GM21825 (cell line): ENCODE results near the gene MAPKAP1.

Source experiments
- ATAC-seq: cut with Tn5 transposase; IDR thresholded peaks from one replicate; pipeline ENCODE4 v1.9.1; 2021; ENCODE audit warnings: mild to moderate bottlenecking, moderate library complexity; ENCODE audit not compliant: unreplicated experiment

Gene MAPKAP1

DNA sequence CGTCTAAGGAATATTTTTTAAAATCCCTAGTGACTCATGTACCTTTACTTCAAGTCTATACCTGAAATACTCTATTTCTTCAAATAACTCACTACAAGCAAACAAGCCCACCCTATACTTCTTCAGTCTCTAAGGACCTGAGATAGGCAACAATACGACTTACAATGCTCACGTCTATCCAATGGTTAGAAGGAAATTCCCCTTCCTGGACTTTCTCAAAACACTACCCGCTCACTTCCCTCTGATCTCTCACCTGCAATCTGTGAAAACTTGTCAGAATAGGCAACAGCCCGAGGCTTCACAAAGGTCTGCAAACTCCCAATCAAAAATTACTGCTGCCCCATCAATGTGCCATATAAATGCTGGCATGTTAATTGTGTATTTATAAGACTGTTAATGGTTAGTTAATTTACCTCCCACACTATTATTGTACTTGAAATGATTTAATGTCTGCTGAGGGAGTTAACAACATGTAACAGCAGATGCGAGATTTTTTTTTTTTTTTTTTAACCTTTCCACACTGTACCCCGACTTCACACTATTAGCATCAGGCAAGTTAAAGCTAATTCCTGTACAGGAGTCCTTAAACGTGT lies 27.3 kb downstream of the MAPKAP1 start:
- ATAC-seq: no peak

DNA sequence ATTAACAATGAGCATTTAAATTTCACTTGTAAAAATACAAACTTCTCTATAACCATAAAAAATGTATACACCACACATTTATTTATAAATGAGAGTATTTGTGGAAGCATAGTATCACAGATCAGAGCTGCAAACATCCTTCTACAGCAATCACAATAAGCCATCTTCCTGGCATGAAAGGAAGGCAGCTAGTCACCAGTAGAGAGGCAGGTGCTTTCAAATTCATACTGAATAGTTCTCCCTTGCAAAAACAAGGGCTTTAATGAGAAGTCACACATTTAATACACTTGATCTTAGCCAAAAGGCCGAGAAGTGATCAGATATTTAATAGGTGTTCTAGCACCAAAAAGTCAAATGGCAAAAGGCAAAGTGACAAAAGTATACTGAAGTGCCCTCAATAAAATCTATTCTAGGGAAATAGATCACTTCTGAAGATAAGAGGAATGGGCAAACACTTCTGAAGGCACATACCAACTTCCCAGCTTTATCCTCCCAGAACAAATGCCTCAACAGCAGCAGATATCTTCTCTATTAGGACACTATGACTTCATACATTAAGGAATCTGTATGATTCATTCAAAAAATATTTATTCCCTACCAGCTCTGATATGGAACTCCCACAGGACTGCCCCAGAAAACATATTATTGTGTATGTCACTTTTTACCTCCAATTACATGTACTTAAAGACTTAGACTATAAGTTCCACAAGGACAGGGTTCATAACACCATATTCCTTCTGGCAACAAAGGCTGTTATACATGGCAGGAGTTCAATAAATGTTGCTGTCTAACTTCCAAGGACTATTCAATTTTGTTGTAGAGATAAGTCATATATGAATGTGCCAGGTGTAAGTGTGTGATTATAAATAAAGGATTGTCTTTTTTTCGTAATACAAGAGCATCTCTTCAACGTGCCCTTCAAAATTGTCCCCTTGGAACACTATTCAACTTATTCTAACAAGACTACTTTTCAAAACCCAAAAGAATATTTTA lies 31.7 kb downstream of the MAPKAP1 start:
- ATAC-seq: no peak

- no peak for ATAC-seq
These were observed 34.1 kb downstream of the MAPKAP1 start for GRCh38 chr9:125672876-125673275.

GRCh38 chr9:125663127-125663526 lies 43.9 kb downstream of the MAPKAP1 start:
- ATAC-seq: no peak

DNA sequence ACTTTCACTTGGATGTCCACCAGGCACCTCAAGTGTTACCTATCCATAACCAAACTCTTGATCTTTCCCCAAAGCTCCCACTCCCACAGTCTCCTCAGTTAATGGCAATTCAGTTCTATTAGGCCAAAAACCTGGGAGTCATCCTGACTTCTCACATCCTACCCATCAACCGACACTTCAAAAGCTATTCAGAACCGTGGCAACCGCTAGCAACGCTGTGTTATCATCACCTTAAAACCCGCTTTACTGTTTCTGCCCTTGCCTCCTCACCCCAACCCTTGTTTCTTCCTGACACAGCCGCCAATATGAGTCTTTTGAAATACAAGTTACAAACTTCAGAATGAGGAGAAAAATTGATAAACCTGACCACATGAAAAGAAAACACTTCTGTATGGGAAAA lies 46.5 kb downstream of the MAPKAP1 start:
- ATAC-seq: no peak

DNA sequence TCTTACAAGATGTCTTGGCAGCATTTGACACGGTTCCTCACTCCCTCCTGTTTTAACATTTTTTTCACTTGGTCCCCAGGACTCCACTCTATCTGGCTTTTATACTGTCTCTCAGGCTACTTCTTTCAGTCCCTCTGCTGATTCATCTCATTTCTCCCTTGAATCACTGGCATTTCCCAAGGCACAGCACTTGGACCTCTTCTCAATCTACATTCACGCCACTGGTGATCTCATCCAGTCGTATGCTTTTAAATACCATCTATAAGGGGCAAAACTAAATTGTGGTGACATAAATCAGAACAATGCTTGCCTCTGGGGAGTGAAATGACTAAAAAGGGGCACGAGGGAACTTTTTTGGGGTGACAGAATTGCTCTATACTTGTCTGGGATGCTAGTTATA lies 47.1 kb downstream of the MAPKAP1 start:
- no peak for ATAC-seq

- ATAC-seq: no peak
These were observed 47.7 kb downstream of the MAPKAP1 start for GRCh38 chr9:125659201-125659840.

- ATAC-seq: no peak
These were observed 50.4 kb downstream of the MAPKAP1 start for GRCh38 chr9:125656560-125656959.

DNA sequence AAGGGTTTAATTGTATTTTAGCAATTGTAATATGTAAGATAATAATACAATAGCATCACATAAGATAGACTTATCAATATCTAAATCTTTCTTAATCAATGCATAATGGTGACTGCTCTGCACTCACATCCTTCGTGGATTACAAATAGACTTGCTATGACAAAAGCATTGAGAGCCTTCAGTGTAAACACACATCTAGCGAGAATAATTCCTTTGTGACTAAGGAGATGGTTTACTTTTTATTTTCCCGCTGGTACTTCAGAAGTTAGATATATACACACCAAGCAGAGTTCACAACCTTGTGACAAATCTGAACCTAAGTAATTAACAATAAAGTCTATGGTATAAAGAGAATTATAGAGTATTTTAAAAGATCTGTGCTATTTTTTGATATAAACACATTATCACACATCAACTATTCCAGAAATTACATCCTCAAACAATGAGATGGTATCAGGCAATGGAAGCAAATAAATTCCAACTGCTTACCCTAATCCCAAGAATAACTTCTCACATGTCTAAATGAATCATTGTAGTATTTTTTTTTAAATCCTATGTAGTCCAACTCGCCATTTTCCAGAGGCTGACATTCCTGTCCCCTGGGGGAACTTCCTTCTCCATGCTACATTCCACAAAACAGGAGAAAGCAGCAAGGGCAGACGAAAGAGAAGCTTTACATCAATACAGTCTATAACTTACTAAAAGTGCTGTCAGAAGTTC lies 51.2 kb downstream of the MAPKAP1 start:
- ATAC-seq: no peak

- ATAC-seq: no peak
These were observed 51.9 kb downstream of the MAPKAP1 start for GRCh38 chr9:125655066-125655633.

GRCh38 chr9:125654121-125654520 lies 52.9 kb downstream of the MAPKAP1 start:
- ATAC-seq: no peak

- no peak for ATAC-seq
These were observed 53.7 kb downstream of the MAPKAP1 start for GRCh38 chr9:125653325-125653724.

DNA sequence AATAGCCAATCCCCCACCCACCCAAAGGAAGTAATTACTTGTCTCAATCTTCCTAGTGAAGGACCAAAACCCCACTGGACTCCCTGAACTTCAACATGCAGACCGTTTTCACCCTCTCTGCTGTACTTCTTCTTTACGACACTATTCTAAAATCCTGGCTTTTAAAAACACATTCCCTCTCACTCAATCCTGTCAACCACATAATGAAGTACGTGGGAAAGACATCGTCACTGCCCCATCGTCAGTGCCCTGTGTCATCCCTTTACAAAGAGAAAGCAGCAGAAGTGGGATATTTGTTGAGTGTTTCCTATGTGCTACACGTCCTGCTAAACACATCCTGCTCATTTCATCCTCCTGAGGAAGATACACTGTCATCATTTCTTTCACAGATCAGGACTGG lies 54.2 kb downstream of the MAPKAP1 start:
- ATAC-seq: no peak

- ATAC-seq: no peak
These were observed 54.8 kb downstream of the MAPKAP1 start for GRCh38 chr9:125652233-125652594.

- ATAC-seq: no peak
These were observed 55.3 kb downstream of the MAPKAP1 start for GRCh38 chr9:125651576-125652232.

GRCh38 chr9:125650271-125650737 lies 56.7 kb downstream of the MAPKAP1 start:
- ATAC-seq: peak; percentile 63

- no peak for ATAC-seq
These were observed 57.2 kb downstream of the MAPKAP1 start for GRCh38 chr9:125649826-125650225.

DNA sequence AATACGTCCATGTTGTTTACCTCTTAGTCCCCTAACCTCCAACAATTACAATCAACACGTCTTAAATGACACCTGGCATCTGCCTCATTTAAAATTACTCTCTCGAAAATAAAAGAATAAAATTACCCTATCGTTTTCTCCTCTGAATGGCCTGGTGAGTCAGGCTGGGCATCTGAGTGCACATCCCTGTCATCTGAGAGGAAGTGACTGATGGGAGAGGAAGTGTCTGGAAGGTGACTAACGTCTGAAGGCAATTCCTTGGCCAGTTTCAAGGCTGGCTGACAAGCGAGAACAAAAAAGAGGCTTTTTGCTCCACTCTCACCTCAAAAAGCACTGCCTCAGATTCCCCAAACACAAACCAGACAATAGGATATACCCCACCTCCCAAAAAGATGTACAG lies 57.7 kb downstream of the MAPKAP1 start:
- ATAC-seq: no peak

DNA sequence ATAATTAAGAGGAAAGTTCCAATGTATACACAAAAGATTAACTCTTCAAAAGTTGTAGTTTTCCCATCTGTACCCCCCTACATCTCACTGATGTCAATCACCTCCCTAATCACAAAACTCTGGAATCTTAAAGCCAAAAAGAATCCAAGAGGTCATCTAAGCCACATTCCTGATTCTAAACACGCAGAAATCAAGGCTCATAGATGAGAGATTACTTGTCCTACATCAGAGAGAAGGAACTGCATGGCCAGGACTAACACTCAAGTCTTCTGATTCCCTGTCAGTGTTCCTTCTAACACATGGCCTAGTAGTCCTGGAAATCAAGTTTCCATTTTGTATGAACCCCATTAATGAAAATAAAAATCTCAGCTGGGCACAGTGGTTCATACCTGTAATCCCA lies 58.7 kb downstream of the MAPKAP1 start:
- ATAC-seq: no peak

GRCh38 chr9:125646621-125647100 lies 60.3 kb downstream of the MAPKAP1 start:
- no peak for ATAC-seq
